SU-DHL-6 (cell line): Measurements from ENCODE around the gene PDP2.

Experiments
- EZH2phosphoT487 ChIP-seq: fragments of 200-600 bp; sonication (generic), shearing (Covaris generic); conservative IDR thresholded peaks from 2 replicates; pipeline ENCODE4 v1.6.1; 2018; ENCODE audit warnings: mild to moderate bottlenecking, antibody characterized with exemption, low read length, moderate library complexity, mixed read lengths
- TF ChIP-seq, protein P1 (sequence below): fragments of 200-600 bp; sonication (generic); IDR thresholded peaks from one replicate; pipeline ENCODE4 v1.5.1; 2017; ENCODE audit warnings: antibody characterized with exemption, mild to moderate bottlenecking, low read length, moderate library complexity; ENCODE audit not compliant: insufficient read depth, poor library complexity, severe bottlenecking

- TF ChIP-seq, protein P1, sequence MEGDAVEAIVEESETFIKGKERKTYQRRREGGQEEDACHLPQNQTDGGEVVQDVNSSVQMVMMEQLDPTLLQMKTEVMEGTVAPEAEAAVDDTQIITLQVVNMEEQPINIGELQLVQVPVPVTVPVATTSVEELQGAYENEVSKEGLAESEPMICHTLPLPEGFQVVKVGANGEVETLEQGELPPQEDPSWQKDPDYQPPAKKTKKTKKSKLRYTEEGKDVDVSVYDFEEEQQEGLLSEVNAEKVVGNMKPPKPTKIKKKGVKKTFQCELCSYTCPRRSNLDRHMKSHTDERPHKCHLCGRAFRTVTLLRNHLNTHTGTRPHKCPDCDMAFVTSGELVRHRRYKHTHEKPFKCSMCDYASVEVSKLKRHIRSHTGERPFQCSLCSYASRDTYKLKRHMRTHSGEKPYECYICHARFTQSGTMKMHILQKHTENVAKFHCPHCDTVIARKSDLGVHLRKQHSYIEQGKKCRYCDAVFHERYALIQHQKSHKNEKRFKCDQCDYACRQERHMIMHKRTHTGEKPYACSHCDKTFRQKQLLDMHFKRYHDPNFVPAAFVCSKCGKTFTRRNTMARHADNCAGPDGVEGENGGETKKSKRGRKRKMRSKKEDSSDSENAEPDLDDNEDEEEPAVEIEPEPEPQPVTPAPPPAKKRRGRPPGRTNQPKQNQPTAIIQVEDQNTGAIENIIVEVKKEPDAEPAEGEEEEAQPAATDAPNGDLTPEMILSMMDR = no peak
- no peak for TF ChIP-seq EZH2phosphoT487
These were observed 39.4 kb upstream of the PDP2 start for GRCh38 chr16:66840883-66841282.
